Upper lobe of left lung (tissue), 4 donors: ENCODE measurements around the gene FOXN3.

Experiments
- EP300 ChIP-seq, 4 donors: sonication (generic); formaldehyde crosslinking; IDR thresholded peaks; one replicate each; pipeline ENCODE4 v1.5.1; 2017; ENCODE audit warnings: antibody characterized with exemption in 4 of 4, control low read depth in 2 of 4
- POLR2A ChIP-seq, 4 donors: fragments of 450-650 bp; IDR thresholded peaks; one replicate each; pipeline ENCODE4 v1.5.1; 2016 to 2017; ENCODE audit warnings: antibody characterized with exemption in 4 of 4, mild to moderate bottlenecking in 2 of 4
- POLR2AphosphoS5 ChIP-seq, 2 donors: sonication (generic); formaldehyde crosslinking; IDR thresholded peaks; one replicate each; pipeline ENCODE4 v1.5.1; 2017; ENCODE audit warnings: antibody characterized with exemption in 2 of 2
- TF ChIP-seq, protein P1 (sequence below), 6 experiments: fragments of 450-650 bp in 4 of 6; fragments of 200-600 bp in 2 of 6; sonication (generic) in 2 of 6; IDR thresholded peaks; one replicate each; pipeline ENCODE4 v1.5.1; 2016 to 2019; ENCODE audit warnings: antibody characterized with exemption in 6 of 6

DNA sequence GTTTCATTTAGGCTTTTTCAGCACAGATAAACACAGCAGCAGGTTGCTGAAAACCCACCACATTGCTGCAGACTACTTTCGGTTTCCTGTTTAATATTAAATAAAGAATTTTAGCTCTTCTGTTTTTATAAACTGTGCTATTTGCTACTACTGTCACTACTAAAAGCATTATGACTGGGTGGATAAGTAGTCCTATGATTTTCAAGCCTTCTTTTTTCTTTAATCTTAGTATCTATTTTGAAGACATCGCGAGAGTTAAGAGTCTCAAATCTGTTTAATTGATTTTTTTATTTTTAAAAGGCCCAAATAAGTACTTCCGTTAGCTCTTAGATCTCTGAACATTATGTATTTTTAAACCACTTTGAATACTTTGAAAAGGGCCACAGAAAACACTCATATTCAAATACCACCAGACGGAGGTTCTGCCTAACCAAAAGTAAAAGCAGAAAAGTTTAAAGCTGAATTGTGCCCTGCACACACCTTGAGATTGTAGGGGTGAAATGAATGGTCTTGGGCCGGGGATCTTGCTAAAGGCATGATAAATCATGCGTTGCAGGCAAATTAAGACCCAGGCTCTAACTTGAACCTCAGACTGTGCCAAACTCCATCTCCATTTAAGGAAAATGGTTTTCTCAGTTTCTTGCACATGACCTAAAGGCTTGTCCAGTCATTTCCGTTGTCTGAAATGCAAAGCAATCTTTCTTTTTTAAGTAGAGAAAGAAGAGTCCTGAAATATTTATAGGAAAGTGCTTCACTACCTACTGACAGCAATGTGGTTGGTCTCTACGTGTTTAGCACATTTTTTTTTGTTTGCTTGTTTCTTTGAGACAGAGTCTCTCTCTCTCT is 13.6 kb upstream of the FOXN3 start:
- TF ChIP-seq, protein P1, sequence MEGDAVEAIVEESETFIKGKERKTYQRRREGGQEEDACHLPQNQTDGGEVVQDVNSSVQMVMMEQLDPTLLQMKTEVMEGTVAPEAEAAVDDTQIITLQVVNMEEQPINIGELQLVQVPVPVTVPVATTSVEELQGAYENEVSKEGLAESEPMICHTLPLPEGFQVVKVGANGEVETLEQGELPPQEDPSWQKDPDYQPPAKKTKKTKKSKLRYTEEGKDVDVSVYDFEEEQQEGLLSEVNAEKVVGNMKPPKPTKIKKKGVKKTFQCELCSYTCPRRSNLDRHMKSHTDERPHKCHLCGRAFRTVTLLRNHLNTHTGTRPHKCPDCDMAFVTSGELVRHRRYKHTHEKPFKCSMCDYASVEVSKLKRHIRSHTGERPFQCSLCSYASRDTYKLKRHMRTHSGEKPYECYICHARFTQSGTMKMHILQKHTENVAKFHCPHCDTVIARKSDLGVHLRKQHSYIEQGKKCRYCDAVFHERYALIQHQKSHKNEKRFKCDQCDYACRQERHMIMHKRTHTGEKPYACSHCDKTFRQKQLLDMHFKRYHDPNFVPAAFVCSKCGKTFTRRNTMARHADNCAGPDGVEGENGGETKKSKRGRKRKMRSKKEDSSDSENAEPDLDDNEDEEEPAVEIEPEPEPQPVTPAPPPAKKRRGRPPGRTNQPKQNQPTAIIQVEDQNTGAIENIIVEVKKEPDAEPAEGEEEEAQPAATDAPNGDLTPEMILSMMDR (IDR thresholded peaks at IDR 0.05): no peak
- TF ChIP-seq POLR2A (IDR thresholded peaks at IDR 0.05) (peak in 1 of 4 donors; percentile 15), EP300 (IDR thresholded peaks at IDR 0.05) (no peak), POLR2AphosphoS5 (IDR thresholded peaks at IDR 0.05) (no peak)
